Measurements from ENCODE around the gene LFNG. TPM values are rescaled to one million over a fixed set of nuclear protein-coding genes. Genes with fewer than 3 reads are reported as not detected.
A peak's percentile ranks its signal among the peaks of the same experiment; 100 is the strongest.

The LFNG gene
- total and polyA plus RNA-seq, 2 of the 13 experiments (the other 11 are each of a cell fraction or from before 2014, with no cell fraction given) = 0.44 to 1.5 TPM

DNA sequence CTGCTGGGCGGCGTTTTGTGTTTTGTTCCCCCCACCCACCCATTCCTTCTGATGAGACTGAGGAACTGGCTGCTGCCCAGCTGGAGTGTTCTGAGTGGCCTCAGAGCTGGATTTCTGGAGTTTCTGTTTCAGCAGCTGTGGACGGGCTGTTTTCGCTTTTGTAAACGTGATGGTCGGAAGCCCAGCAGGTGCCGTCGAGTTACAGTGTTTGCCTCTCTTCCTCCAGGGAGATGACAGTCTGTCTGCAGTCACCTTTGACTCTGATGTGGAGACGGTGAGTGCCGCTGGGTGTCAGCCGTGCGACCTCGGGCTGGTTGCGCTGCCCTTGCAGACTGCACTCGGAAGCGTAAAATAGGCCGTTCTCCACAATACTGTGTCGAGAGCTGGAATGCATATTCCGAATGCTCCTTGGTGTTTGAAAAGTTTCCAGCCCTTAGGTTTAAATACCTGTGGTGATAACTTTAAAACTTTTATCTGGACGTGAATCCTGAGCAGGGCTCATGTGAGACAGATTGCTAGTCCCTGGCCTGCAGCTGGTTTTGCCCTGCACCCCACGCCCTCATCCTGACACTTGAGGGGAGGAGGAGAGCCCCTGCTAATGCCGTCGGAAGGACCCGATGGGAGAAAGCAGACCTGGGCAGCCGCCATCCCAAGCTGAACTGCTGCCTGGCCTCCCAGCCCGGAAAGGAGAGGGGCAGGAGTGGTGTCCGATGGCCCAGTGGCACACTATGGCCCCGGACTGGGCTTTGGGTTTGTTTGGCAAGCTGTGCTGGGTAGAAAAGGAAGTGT is 47.5 kb downstream of the LFNG start (continued):
- TF ChIP-seq, protein P1, sequence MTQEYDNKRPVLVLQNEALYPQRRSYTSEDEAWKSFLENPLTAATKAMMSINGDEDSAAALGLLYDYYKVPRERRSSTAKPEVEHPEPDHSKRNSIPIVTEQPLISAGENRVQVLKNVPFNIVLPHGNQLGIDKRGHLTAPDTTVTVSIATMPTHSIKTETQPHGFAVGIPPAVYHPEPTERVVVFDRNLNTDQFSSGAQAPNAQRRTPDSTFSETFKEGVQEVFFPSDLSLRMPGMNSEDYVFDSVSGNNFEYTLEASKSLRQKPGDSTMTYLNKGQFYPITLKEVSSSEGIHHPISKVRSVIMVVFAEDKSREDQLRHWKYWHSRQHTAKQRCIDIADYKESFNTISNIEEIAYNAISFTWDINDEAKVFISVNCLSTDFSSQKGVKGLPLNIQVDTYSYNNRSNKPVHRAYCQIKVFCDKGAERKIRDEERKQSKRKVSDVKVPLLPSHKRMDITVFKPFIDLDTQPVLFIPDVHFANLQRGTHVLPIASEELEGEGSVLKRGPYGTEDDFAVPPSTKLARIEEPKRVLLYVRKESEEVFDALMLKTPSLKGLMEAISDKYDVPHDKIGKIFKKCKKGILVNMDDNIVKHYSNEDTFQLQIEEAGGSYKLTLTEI (CRISPR knock-in tag; conservative IDR thresholded peaks at IDR 0.05) = no peak
- TF ChIP-seq MIER3 (CRISPR knock-in tag; IDR thresholded peaks at IDR 0.05; ENCODE audit: borderline replicate concordance) = no peak
- peak; percentile 42; the same call in 1 of the 2 replicates for TF ChIP-seq ZFX (CRISPR knock-in tag; IDR thresholded peaks at IDR 0.05; ENCODE audit: low read depth)
- 0 out of 2 replicates have a peak, but pooled peaks have one; percentile 44 for TF ChIP-seq KDM2A (CRISPR knock-in tag; IDR thresholded peaks at IDR 0.05; ENCODE audit: borderline replicate concordance, low read depth)
- peak; percentile 64 for TF ChIP-seq XRCC5 (optimal IDR thresholded peaks at IDR 0.05; ENCODE audit: low read length)
- TF ChIP-seq, protein P2, sequence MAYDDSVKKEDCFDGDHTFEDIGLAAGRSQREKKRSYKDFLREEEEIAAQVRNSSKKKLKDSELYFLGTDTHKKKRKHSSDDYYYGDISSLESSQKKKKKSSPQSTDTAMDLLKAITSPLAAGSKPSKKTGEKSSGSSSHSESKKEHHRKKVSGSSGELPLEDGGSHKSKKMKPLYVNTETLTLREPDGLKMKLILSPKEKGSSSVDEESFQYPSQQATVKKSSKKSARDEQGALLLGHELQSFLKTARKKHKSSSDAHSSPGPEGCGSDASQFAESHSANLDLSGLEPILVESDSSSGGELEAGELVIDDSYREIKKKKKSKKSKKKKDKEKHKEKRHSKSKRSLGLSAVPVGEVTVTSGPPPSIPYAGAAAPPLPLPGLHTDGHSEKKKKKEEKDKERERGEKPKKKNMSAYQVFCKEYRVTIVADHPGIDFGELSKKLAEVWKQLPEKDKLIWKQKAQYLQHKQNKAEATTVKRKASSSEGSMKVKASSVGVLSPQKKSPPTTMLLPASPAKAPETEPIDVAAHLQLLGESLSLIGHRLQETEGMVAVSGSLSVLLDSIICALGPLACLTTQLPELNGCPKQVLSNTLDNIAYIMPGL (CRISPR knock-in tag; IDR thresholded peaks at IDR 0.05; ENCODE audit: borderline replicate concordance in 1 of 2, low read depth in 1 of 2) = peak; percentile 64 to 71; a peak in 3 of 4 replicates
- no peak for TF ChIP-seq SCMH1 (CRISPR knock-in tag; IDR thresholded peaks at IDR 0.05; ENCODE audit: borderline replicate concordance)
- peak; percentile 88 for TF ChIP-seq ZNF501 (CRISPR knock-in tag; IDR thresholded peaks at IDR 0.05)
- TF ChIP-seq PPARG (CRISPR knock-in tag; conservative IDR thresholded peaks at IDR 0.05) = peak; percentile 58
- TF ChIP-seq, protein P3, sequence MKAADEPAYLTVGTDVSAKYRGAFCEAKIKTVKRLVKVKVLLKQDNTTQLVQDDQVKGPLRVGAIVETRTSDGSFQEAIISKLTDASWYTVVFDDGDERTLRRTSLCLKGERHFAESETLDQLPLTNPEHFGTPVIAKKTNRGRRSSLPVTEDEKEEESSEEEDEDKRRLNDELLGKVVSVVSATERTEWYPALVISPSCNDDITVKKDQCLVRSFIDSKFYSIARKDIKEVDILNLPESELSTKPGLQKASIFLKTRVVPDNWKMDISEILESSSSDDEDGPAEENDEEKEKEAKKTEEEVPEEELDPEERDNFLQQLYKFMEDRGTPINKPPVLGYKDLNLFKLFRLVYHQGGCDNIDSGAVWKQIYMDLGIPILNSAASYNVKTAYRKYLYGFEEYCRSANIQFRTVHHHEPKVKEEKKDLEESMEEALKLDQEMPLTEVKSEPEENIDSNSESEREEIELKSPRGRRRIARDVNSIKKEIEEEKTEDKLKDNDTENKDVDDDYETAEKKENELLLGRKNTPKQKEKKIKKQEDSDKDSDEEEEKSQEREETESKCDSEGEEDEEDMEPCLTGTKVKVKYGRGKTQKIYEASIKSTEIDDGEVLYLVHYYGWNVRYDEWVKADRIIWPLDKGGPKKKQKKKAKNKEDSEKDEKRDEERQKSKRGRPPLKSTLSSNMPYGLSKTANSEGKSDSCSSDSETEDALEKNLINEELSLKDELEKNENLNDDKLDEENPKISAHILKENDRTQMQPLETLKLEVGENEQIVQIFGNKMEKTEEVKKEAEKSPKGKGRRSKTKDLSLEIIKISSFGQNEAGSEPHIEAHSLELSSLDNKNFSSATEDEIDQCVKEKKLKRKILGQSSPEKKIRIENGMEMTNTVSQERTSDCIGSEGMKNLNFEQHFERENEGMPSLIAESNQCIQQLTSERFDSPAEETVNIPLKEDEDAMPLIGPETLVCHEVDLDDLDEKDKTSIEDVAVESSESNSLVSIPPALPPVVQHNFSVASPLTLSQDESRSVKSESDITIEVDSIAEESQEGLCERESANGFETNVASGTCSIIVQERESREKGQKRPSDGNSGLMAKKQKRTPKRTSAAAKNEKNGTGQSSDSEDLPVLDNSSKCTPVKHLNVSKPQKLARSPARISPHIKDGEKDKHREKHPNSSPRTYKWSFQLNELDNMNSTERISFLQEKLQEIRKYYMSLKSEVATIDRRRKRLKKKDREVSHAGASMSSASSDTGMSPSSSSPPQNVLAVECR (CRISPR knock-in tag; IDR thresholded peaks at IDR 0.05; ENCODE audit: borderline replicate concordance) = no peak
- TF ChIP-seq RAD51 (IDR thresholded peaks at IDR 0.05; ENCODE audit: borderline replicate concordance) = no peak
- no peak for TF ChIP-seq RARA (CRISPR knock-in tag; IDR thresholded peaks at IDR 0.05)
- TF ChIP-seq ARNT2 (CRISPR knock-in tag; IDR thresholded peaks at IDR 0.05; ENCODE audit: low read depth) = no peak
- 0 out of 2 replicates have a peak, but pooled peaks have one; percentile 11 for TF ChIP-seq ZNF263 (CRISPR knock-in tag; IDR thresholded peaks at IDR 0.05)
- no peak for TF ChIP-seq PITX1 (CRISPR knock-in tag; IDR thresholded peaks at IDR 0.05)
- peak; percentile 27; the same call in 1 of the 2 replicates for TF ChIP-seq ZFY (CRISPR knock-in tag; IDR thresholded peaks at IDR 0.05)
- TF ChIP-seq, protein P4, sequence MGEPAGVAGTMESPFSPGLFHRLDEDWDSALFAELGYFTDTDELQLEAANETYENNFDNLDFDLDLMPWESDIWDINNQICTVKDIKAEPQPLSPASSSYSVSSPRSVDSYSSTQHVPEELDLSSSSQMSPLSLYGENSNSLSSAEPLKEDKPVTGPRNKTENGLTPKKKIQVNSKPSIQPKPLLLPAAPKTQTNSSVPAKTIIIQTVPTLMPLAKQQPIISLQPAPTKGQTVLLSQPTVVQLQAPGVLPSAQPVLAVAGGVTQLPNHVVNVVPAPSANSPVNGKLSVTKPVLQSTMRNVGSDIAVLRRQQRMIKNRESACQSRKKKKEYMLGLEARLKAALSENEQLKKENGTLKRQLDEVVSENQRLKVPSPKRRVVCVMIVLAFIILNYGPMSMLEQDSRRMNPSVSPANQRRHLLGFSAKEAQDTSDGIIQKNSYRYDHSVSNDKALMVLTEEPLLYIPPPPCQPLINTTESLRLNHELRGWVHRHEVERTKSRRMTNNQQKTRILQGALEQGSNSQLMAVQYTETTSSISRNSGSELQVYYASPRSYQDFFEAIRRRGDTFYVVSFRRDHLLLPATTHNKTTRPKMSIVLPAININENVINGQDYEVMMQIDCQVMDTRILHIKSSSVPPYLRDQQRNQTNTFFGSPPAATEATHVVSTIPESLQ (CRISPR knock-in tag; conservative IDR thresholded peaks at IDR 0.05) = no peak
- TF ChIP-seq RAD21 (CRISPR knock-in tag; IDR thresholded peaks at IDR 0.05) = peak; percentile 65
- no peak for TF ChIP-seq NRL (CRISPR knock-in tag; IDR thresholded peaks at IDR 0.05; ENCODE audit: borderline replicate concordance)

All from HepG2 (cell line).